SK-N-SH (cell line): ENCODE results near the gene HVCN1. TPM values are rescaled to one million over a fixed set of nuclear protein-coding genes. Genes with fewer than 3 reads are reported as not detected.

Experiments used
- CTCF ChIA-PET: fragments of 300-600, 350-600 bp; formaldehyde crosslinking; extraction: SDS; loops from one replicate; lab custom pipeline; 2021; lab: Yijun Ruan, JAX
- POLR2A ChIA-PET: fragments of 350-600 bp; sonication (Branson Sonifier 250); formaldehyde crosslinking; extraction: SDS; loops from one replicate; lab custom pipeline; 2020; ENCODE audit warnings: antibody characterized with exemption, inconsistent platforms; lab: Yijun Ruan, JAX
- DNase-seq: peaks from one replicate; pipeline ENCODE4 v3.0.0; 2012
- H2AFZ ChIP-seq: fragments of 200-600 bp; sonication (generic); 2 replicates; pipeline ENCODE4 v1.8.1; 2016; ENCODE audit warnings: antibody characterized with exemption, mild to moderate bottlenecking, low read depth
- H3F3A ChIP-seq: fragments of 200-600 bp; sonication (generic); replicated peaks from 2 replicates; pipeline ENCODE3; 2016; ENCODE audit warnings: antibody characterized with exemption, mild to moderate bottlenecking; ENCODE audit not compliant: insufficient read depth
- H3K27ac ChIP-seq, 2 experiments: fragments of 200-500 bp in 1 of 2; fragments of 200-600 bp in 1 of 2; sonication (Bioruptor generic) in 1 of 2; sonication (generic), shearing (Covaris generic) in 1 of 2; 2 replicates each; pipeline versions ENCODE4 v1.5.1 to v1.6.1; 2014 to 2016; ENCODE audit warnings: low read depth in 2 of 2, inconsistent platforms in 1 of 2, low read length in 1 of 2, mild to moderate bottlenecking in 1 of 2, mixed read lengths in 1 of 2
- H3K27me3 ChIP-seq: fragments of 200-600 bp; sonication (generic), shearing (Covaris generic); 2 replicates; pipeline ENCODE4 v1.6.1; 2016; ENCODE audit warnings: mixed run types; ENCODE audit not compliant: insufficient read depth
- H3K36me3 ChIP-seq, 2 experiments: fragments of 200-500 bp in 1 of 2; fragments of 200-600 bp in 1 of 2; sonication (Bioruptor generic) in 1 of 2; sonication (generic) in 1 of 2; replicated peaks in 1 of 2; 2 replicates each; pipeline versions ENCODE3 to v1.5.1; 2014 to 2016; ENCODE audit warnings: low read length in 1 of 2, mild to moderate bottlenecking in 1 of 2; ENCODE audit not compliant: insufficient read depth in 2 of 2, control insufficient read depth in 1 of 2
- H3K4me1 ChIP-seq, 2 experiments: fragments of 200-500 bp in 1 of 2; fragments of 200-600 bp in 1 of 2; sonication (Bioruptor generic) in 1 of 2; sonication (generic), shearing (Covaris generic) in 1 of 2; 2 replicates each; pipeline versions ENCODE4 v1.5.1 to v1.6.1; 2014 to 2016; ENCODE audit warnings: low read depth in 1 of 2, low read length in 1 of 2, mixed run types in 1 of 2; ENCODE audit not compliant: insufficient read depth in 2 of 2, control insufficient read depth in 1 of 2
- H3K4me2 ChIP-seq: fragments of 200-600 bp; sonication (generic), shearing (Covaris generic); 2 replicates; pipeline ENCODE4 v1.6.1; 2017; ENCODE audit warnings: mixed run types
- H3K4me3 ChIP-seq, 2 experiments: fragments of 200-500 bp in 1 of 2; fragments of 200-600 bp in 1 of 2; sonication (Bioruptor generic) in 1 of 2; sonication (generic), shearing (Covaris generic) in 1 of 2; 2 replicates each; pipeline versions ENCODE4 v1.5.1 to v1.8.1; 2014 to 2016; ENCODE audit warnings: low read depth in 2 of 2, inconsistent platforms in 1 of 2, low read length in 1 of 2, mild to moderate bottlenecking in 1 of 2, mixed read lengths in 1 of 2, moderate library complexity in 1 of 2
- H3K79me2 ChIP-seq: fragments of 200-600 bp; sonication (generic); 2 replicates; pipeline ENCODE4 v1.8.1; 2017; ENCODE audit warnings: mild to moderate bottlenecking; ENCODE audit not compliant: insufficient read depth
- H3K9ac ChIP-seq: fragments of 200-600 bp; sonication (generic); 2 replicates; pipeline ENCODE4 v1.6.1; 2017; ENCODE audit warnings: mixed run types
- H3K9me2 ChIP-seq: fragments of 200-600 bp; sonication (generic); 2 replicates; pipeline ENCODE4 v1.6.1; 2017; ENCODE audit warnings: mixed run types
- H3K9me3 ChIP-seq: fragments of 200-600 bp; sonication (generic); 2 replicates; pipeline ENCODE4 v1.6.1; 2017; ENCODE audit warnings: mixed run types, mild to moderate bottlenecking, moderate library complexity
- H4K20me1 ChIP-seq: fragments of 200-600 bp; sonication (generic); 2 replicates; pipeline ENCODE4 v1.6.1; 2017; ENCODE audit warnings: mild to moderate bottlenecking, mixed run types; ENCODE audit not compliant: insufficient read depth
- FOSL2 ChIP-seq: IDR thresholded peaks from 2 replicates; pipeline ENCODE4 v1.4.0; 2012; ENCODE audit warnings: low read depth, mild to moderate bottlenecking, moderate library complexity, borderline replicate concordance
- GATA2 ChIP-seq: sonication (generic); formaldehyde crosslinking; IDR thresholded peaks from 2 replicates; pipeline ENCODE4 v1.5.0; 2020; ENCODE audit warnings: mild to moderate bottlenecking, missing genetic modification reagents
- IRF3 ChIP-seq: fragments of 150-350 bp; IDR thresholded peaks from 2 replicates; pipeline ENCODE4 v1.6.1; 2016; ENCODE audit warnings: mild to moderate bottlenecking, low read depth, low read length
- JUND ChIP-seq: IDR thresholded peaks from 2 replicates; pipeline ENCODE4 v1.4.0; 2012
- MEF2A ChIP-seq: IDR thresholded peaks from 2 replicates; pipeline ENCODE4 v1.4.0; 2012; ENCODE audit warnings: low read depth, borderline replicate concordance
- PBX3 ChIP-seq: IDR thresholded peaks from 2 replicates; pipeline ENCODE4; 2012
- RCOR1 ChIP-seq: fragments of 150-350 bp; IDR thresholded peaks from 2 replicates; pipeline ENCODE4 v1.6.1; 2017; ENCODE audit warnings: antibody characterized with exemption, low read length
- RFX5 ChIP-seq: IDR thresholded peaks from 2 replicates; pipeline ENCODE4 v1.6.1; 2012; ENCODE audit warnings: mild to moderate bottlenecking, improper control_type of control experiment, low read length
- TEAD4 ChIP-seq: IDR thresholded peaks from 2 replicates; pipeline ENCODE4 v1.4.0; 2012; ENCODE audit warnings: mild to moderate bottlenecking, borderline replicate concordance; ENCODE audit not compliant: insufficient read depth
- YY1 ChIP-seq: IDR thresholded peaks from 2 replicates; pipeline ENCODE4 v1.4.0; 2012; ENCODE audit warnings: low read depth, mild to moderate bottlenecking
- WGBS: methylation state at CpG from one replicate; pipeline ENCODE4 v1.1.6; 2017; ENCODE audit warnings: low lambda C conversion rate; 5-methylcytosine and 5-hydroxymethylcytosine counted together
- polyA plus RNA-seq, 3 experiments: library from polyadenylated mRNA; depleted of rRNA; stranded (reverse); fragments of >200 nt; gene quantifications; 2 replicates each; pipeline ENCODE4 v1.2.3, GENCODE V29; 2012
- TF ChIP-seq, protein P1 (sequence below): IDR thresholded peaks from 2 replicates; pipeline ENCODE4 v1.6.1; 2012; ENCODE audit warnings: mild to moderate bottlenecking, low read depth, low read length, moderate library complexity
- TF ChIP-seq, protein P2 (sequence below): fragments of 200-600 bp; sonication (generic); IDR thresholded peaks from 2 replicates; pipeline ENCODE4 v1.6.1; 2017; ENCODE audit warnings: antibody characterized with exemption, mild to moderate bottlenecking, moderate library complexity

HVCN1 gene
- polyA plus RNA-seq, 1 of the 3 experiments (the other 2 are of a cell fraction) = 0.03 TPM

DNA sequence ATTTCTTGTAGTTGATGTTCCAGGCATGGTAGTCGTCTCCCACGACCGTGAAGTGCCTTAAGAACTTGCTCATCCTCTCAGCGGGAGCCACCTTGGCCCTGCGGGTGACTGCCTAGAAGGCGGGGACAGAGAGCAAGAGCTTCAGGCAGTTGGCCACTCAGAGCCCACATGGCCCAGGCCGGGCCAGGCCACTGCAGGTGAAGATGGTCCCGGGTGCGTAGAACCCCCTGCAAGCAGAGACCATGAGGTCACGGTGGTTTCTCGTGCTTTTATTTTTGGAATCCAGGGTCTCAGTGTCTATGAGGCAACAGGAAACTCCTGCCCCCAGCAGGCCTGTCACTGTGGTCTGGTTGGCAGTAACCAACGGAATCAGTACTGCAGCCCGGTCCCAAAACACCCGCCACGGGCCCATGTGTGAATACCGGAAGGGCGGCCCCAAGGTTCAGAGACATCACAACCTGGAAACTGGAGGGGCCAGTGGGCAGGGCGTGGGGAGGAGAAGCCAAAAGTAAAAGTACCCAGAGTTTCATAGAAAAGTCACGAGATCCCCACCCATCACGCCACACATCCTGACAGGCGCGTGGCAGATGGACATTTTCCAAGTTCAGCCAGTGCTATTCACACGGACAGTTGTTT is 27.5 kb downstream of the HVCN1 start:
- Histone ChIP-seq H3K79me2 (no peaks in the 10 kb centered on the region), H3K9ac (no peak overlapping the region), H3K27ac (no peak overlapping the region), H3K4me1 (peaks cover 0 to 9% of the 10 kb centered on the region in 2 experiments; a peak in 1 of 4 replicates), H3K36me3 (no peaks in the 10 kb centered on the region), H2AFZ (no peak overlapping the region), H3K4me2 (no peak overlapping the region), H3F3A (no peaks in the 10 kb centered on the region), H3K9me3 (no peaks in the 10 kb centered on the region), H3K27me3 (no peaks in the 10 kb centered on the region), H4K20me1 (no peaks in the 10 kb centered on the region), H3K4me3 (no peak overlapping the region), H3K9me2 (no peaks in the 10 kb centered on the region)
- no peak for DNase-seq
- ChIA-PET POLR2A (no interaction called here), CTCF (no interaction called here)
- no peak for TF ChIP-seq IRF3
- WGBS = 70% methylated on average over 18 of the region's 23 CpGs

DNA sequence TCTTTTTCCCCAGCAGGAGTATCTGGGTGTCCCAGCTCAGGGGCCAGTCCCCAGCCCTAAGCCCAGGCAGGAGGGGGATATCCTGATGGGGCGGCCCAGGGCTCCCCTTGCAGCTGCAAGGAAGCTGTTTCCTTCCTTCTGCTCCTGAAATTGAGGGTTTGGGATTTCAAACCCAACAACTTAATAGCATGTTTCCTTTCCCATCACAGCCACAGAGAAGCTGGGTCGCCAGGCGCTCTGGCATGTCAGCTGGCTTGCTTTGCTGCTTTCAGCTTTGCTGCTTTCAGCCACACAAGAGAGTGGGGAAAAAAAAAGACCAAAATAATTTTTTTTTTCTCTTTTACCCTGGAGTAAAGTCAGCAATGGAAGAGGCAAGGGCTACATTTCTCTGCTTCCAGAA is 30.0 kb downstream of the HVCN1 start:
- Histone ChIP-seq H3K27ac (no peak overlapping the region), H2AFZ (no peak overlapping the region), H3K9ac (no peak overlapping the region), H3K36me3 (no peaks in the 10 kb centered on the region), H3K4me2 (no peak overlapping the region), H3K79me2 (no peaks in the 10 kb centered on the region), H3F3A (no peaks in the 10 kb centered on the region), H4K20me1 (no peaks in the 10 kb centered on the region), H3K9me2 (no peaks in the 10 kb centered on the region), H3K9me3 (no peaks in the 10 kb centered on the region), H3K4me1 (peaks cover 0 to 11% of the 10 kb centered on the region in 2 experiments; a peak in 1 of 4 replicates), H3K4me3 (no peak overlapping the region), H3K27me3 (no peaks in the 10 kb centered on the region)
- DNase-seq = no peak
- ChIA-PET POLR2A (no interaction called here), CTCF (interaction anchor here (0.7 kb wide), 1 partner anchor 209 kb away, joined by 3 read pairs; the partner anchor contains the start of gene ARPC3)
- TF ChIP-seq FOSL2 (no peak), GATA2 (CRISPR knock-in tag) (no peak), JUND (no peak), PBX3 (no peak), RCOR1 (no peak), MEF2A (no peak), RFX5 (no peak), YY1 (no peak), TEAD4 (no peak)
- TF ChIP-seq, protein P1, sequence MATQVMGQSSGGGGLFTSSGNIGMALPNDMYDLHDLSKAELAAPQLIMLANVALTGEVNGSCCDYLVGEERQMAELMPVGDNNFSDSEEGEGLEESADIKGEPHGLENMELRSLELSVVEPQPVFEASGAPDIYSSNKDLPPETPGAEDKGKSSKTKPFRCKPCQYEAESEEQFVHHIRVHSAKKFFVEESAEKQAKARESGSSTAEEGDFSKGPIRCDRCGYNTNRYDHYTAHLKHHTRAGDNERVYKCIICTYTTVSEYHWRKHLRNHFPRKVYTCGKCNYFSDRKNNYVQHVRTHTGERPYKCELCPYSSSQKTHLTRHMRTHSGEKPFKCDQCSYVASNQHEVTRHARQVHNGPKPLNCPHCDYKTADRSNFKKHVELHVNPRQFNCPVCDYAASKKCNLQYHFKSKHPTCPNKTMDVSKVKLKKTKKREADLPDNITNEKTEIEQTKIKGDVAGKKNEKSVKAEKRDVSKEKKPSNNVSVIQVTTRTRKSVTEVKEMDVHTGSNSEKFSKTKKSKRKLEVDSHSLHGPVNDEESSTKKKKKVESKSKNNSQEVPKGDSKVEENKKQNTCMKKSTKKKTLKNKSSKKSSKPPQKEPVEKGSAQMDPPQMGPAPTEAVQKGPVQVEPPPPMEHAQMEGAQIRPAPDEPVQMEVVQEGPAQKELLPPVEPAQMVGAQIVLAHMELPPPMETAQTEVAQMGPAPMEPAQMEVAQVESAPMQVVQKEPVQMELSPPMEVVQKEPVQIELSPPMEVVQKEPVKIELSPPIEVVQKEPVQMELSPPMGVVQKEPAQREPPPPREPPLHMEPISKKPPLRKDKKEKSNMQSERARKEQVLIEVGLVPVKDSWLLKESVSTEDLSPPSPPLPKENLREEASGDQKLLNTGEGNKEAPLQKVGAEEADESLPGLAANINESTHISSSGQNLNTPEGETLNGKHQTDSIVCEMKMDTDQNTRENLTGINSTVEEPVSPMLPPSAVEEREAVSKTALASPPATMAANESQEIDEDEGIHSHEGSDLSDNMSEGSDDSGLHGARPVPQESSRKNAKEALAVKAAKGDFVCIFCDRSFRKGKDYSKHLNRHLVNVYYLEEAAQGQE = no peak
- TF ChIP-seq, protein P2, sequence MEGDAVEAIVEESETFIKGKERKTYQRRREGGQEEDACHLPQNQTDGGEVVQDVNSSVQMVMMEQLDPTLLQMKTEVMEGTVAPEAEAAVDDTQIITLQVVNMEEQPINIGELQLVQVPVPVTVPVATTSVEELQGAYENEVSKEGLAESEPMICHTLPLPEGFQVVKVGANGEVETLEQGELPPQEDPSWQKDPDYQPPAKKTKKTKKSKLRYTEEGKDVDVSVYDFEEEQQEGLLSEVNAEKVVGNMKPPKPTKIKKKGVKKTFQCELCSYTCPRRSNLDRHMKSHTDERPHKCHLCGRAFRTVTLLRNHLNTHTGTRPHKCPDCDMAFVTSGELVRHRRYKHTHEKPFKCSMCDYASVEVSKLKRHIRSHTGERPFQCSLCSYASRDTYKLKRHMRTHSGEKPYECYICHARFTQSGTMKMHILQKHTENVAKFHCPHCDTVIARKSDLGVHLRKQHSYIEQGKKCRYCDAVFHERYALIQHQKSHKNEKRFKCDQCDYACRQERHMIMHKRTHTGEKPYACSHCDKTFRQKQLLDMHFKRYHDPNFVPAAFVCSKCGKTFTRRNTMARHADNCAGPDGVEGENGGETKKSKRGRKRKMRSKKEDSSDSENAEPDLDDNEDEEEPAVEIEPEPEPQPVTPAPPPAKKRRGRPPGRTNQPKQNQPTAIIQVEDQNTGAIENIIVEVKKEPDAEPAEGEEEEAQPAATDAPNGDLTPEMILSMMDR = no peak
- 67% methylated on average over 3 of the region's 3 CpGs for WGBS
